ENCODE results near the gene DYNC1I1.

DNA sequence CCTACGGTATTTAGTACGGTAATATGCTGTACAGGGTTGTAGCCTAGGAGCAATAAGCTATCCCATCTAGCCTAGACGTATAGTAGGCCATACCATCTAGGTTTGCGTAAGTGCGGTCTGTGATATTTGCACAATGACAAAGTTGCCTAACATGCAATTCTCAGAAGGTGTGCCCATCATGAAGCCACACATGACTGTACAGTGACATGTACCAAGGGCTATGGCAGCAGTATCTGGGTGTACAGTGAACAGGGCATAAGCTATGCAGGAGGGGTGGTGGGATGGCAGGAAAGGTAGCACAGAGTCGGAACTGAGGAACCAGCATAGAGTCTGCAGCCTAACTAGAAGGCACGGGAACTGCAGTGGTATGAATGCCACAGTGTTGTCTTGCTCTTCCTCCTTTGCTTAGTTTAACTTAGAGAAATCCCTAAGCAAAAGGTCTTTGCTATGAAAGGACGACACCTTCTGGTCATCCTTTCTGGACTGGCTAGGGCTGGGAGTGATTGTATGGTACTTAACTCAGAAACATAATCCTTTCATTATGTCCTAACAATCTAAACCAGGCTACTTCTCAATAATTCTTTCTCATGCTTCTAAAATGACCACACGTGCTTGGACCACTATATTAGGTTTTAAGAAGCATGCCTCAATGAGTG is 93.5 kb downstream of the DYNC1I1 start:
- TF ChIP-seq, protein P1, sequence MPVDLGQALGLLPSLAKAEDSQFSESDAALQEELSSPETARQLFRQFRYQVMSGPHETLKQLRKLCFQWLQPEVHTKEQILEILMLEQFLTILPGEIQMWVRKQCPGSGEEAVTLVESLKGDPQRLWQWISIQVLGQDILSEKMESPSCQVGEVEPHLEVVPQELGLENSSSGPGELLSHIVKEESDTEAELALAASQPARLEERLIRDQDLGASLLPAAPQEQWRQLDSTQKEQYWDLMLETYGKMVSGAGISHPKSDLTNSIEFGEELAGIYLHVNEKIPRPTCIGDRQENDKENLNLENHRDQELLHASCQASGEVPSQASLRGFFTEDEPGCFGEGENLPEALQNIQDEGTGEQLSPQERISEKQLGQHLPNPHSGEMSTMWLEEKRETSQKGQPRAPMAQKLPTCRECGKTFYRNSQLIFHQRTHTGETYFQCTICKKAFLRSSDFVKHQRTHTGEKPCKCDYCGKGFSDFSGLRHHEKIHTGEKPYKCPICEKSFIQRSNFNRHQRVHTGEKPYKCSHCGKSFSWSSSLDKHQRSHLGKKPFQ (CRISPR knock-in tag; IDR thresholded peaks at IDR 0.05; ENCODE audit: insufficient replicate concordance), result no peak
- TF ChIP-seq CREB1 (IDR thresholded peaks at IDR 0.05) (no peak), CREB1 (CRISPR knock-in tag; IDR thresholded peaks at IDR 0.05) (no peak), HBP1 (CRISPR knock-in tag; IDR thresholded peaks at IDR 0.05; ENCODE audit: low read depth) (no peak), DNMT1 (CRISPR knock-in tag; IDR thresholded peaks at IDR 0.05) (no peak), HOXA7 (CRISPR knock-in tag; IDR thresholded peaks at IDR 0.05) (no peak), CCAR2 (optimal IDR thresholded peaks at IDR 0.05; ENCODE audit: low read depth, low read length) (no peak), ZMYM3 (CRISPR knock-in tag; IDR thresholded peaks at IDR 0.05) (no peak), POLR2AphosphoS5 (IDR thresholded peaks at IDR 0.05; ENCODE audit: low read depth, low read length) (no peak), CEBPG (CRISPR knock-in tag; IDR thresholded peaks at IDR 0.05) (no peak), CTCF (CRISPR knock-in tag; IDR thresholded peaks at IDR 0.05) (peak; percentile 59), RELA (CRISPR knock-in tag; IDR thresholded peaks at IDR 0.05) (no peak), ZNF567 (CRISPR knock-in tag; IDR thresholded peaks at IDR 0.05; ENCODE audit: borderline replicate concordance) (no peak), YY1 (IDR thresholded peaks at IDR 0.05; ENCODE audit: insufficient read depth, insufficient replicate concordance, low read depth, low read length) (no peak)

All from HepG2 (cell line).